ENCODE measurements around the gene DPRX.

Gene DPRX, protein sequence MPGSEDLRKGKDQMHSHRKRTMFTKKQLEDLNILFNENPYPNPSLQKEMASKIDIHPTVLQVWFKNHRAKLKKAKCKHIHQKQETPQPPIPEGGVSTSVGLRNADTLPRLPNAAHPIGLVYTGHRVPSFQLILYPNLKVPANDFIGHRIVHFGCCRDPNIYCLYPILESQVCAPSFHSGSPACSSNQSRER

GRCh38 chr19:53631949-53632407 lies at the start of gene DPRX:
TSS of gene DPRX (plus strand) at chr19:53631999. CDS start at chr19:53632107, 108 bp downstream.
- no peak for DNase-seq (ENCODE audit: low read depth)

GRCh38 chr19:53583181-53583580 lies 48.6 kb upstream of the DPRX start:
- DNase-seq (ENCODE audit: low read depth): no peak

DNA sequence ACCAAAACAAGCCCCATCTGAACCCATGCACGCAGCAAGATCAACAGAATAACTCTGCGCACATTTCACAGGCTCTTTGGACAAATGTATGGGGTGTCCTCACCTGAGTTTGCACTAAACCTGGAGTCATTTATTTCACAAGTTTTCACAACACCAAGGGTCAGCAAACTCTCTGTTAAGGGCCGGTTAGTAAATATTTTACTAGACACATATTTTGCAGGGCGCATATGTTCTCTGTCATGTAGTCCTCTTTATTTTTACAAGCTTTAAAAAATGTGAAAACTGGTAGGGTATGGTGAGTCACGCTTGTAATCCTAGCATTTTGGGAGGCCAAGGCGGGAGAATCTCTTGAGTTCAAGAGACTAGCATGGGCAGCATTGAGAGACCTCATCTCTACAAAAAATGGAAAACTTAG lies 45.5 kb upstream of the DPRX start:
- DNase-seq (ENCODE audit: low read depth): no peak

GRCh38 chr19:53594811-53595509 lies 36.8 kb upstream of the DPRX start:
- DNase-seq (ENCODE audit: low read depth): no peak

DNA sequence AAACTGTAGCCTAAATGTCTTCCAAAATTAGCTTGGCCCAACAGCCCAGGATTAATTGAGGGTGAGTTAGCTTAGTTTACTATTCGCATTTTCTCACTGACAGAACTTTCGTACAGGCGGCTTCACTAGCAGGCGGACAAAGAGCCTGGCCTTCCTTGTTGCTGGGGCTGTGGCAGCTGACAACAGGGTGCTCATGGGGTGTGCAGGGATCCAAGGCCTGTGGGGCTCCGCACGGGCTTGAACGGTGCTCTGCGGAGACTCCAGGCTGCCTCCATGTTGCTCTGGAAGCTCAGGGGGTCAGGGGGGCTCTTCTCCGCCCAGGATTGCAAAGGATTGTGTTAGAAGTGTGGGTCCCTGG lies 36.3 kb upstream of the DPRX start:
- DNase-seq (ENCODE audit: low read depth): no peak

DNA sequence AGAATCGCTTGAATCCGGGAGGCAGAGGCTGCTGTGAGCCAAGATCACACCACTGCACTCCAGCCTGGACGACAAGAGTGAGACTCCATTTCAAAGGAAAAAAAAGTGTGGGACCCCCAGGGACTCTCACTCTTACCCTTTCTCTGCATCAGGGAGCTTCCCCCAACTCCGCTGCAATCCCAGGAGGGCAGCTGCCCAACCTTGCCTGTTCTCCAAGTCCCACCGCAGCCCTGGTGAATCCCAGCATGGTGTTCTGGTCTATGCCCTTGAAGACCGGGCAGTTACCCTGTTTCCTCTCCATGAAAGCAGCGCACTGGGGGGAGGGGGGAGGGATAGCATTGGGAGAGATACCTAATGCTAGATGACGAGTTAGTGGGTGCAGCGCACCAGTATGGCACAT lies 35.7 kb upstream of the DPRX start:
- DNase-seq (ENCODE audit: low read depth): no peak

GRCh38 chr19:53597023-53597422 lies 34.8 kb upstream of the DPRX start:
- no peak for DNase-seq (ENCODE audit: low read depth)

GRCh38 chr19:53598361-53598760 lies 33.4 kb upstream of the DPRX start:
- no peak for DNase-seq (ENCODE audit: low read depth)

GRCh38 chr19:53600217-53600616 lies 31.6 kb upstream of the DPRX start:
- DNase-seq (ENCODE audit: low read depth): no peak

GRCh38 chr19:53606031-53606430 lies 25.8 kb upstream of the DPRX start:
- no peak for DNase-seq (ENCODE audit: low read depth)

DNA sequence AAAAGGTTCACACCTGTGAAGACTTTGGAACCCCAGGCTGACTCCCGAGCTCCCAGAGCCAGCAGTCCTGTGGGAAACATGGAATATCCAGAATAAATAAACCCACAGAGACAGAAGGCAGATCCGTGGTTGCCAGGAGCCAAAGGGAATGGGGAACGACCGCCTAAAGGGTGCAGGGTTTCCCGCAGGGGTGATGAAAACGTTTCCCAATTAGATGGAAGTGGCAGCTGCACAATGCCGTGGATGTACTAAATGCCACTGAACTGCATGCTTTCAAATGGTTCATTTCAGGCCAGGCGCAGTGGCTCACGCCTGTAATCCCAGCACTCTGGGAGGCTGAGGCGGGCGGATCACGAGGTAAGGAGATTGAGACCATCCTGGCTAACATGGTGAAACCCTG lies 23.4 kb upstream of the DPRX start:
- no peak for DNase-seq (ENCODE audit: low read depth)

DNA sequence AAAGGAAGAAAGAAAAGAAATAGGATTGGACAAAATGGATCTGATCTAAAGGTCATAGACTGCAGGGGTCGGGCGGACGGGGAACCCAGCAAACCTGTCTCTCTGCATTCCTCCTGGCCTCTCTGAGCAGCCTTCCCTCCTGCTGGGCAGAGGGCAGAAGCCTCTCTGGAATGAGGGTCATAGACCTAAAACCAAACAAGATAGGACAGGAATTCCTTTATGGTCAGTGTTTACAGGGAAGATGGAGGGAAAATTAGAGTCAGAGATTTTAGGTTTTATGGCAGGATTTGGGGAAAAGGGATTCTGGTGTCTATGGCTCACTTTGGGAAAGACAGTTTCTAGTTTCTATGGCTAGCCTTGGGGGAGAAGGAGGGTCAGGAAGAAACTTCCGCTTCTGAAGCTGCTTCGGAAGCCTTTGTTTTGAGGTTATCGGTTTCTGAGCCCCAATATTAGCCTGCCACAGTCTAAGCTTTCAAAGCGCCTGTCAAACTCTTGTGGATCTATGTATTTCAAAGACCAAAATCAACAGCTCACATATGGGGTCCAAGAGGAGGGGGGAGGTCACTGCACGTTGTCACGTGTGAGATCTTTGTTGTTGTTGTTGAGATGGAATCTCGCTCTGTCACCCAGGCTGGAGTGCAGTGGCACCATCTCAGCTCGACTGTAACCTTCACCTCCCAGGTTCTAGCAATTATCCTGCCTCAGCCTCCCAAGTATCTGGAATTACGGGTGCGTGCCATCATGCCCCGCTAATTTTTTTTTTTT lies 18.9 kb upstream of the DPRX start:
- no peak for DNase-seq (ENCODE audit: low read depth)

DNA sequence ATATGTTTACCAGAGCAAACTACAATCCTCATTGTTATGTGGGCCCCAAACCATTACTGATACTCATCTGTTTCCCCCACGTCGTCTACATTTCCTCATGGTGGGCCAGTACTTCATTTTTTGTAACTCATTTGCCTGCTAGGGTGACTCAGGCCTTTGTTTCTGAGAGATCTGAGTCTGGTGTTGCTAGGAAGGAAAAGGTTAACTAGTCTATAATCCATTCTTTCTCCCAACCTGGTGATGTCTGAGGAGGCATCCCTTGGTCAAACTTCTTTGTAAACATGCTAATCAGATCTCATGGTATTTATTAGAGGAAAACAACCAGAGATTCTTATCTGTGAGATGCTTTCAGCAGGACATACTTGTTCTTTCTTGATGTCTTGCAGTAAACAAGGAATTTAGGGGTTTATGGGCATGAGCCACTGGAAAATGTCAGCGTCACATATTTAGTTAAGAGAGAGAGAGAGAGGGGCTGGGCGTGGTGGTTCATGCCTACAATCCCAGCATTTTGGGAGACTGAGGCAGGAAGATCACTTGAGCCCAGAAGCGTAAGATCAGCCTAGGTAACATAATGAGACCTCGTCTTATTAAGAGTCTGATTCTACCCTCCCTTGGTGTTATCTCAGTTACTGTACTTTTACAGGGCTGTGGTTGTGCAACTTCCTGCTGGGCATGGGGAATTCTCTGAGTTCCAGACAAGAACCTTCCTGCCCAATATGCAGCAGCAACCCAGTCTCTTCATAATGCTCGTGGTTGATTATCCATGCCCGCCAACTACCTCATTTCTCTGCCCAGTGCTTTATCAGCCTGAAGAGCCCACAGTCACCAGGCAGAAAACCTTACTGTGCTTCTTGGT lies 9.7 kb upstream of the DPRX start:
- DNase-seq (ENCODE audit: low read depth): no peak

DNA sequence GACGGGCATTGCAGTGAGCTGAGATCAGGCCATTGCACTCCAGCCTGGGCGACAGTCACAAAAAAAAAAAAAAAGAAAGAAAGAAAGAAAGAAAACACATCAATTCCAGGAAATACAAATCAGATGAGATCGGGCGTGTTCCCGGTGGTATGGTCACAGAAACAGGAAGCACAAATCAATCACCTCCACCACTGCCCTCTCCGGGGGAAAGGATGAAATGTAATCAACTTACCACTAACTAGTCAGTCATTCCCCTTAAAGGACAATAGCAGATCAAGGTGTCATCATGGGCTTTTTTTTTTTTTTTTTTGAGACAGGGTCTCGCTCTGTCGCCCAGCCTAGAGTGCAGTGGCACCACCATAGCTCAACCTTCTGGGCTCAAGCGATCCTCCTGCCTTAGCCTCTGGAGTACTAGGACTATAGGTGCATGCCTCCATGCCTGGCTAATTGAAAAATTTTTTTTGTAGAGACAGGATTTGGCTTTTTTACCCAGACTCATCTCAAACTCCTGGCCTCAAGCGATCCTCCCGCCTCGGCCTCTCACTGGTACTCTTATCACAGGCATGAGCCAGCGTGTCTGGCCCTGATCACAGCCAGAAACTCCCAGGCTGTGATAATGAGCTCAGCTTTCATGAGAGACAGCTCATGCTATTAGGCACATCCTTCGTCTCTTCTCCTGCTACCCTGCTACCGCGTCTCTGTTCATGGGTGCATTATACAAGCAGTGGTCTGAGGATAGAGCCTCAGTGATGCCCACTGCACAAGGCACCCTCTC lies 6.8 kb upstream of the DPRX start:
- DNase-seq (ENCODE audit: low read depth): no peak

DNA sequence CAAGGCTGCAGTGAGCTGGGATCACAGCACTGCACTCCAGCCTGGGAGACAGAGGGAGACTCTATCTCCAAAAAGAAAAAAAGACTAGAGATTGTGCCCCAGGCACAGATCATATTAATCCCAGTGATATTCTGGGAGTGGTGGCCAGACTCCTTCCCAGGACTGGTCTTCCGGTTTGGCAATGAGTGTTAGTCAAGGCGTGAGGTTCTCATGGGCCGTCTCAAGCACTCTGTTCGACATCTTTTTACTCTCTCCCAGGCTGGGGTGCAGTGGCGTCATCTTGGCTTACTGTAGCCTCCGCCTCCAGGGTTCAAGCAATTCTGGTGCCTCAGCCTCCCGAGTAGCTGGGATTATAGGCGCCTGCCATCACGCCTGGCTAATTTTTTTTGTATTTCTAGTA lies 5.3 kb upstream of the DPRX start:
- DNase-seq (ENCODE audit: low read depth): no peak

DNA sequence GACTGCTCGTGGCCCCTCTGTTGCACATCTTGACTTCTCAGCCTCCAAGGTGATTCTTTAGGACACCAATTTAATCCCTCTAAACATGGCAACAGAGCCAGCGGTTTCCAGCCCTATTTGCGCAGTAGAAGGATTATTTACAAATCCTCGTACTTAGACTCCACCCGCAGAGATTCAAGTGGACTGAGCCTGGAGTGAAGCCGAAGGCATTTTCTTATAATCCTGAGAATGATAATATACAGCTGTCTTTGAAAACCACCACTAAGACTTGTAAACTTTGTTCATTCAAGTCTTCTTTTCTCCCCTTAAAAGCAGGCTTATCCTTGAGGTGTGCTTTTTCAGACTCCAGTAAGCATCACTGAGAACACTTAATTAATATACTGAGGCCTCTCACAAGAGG lies 4.8 kb upstream of the DPRX start:
- no peak for DNase-seq (ENCODE audit: low read depth)

DNA sequence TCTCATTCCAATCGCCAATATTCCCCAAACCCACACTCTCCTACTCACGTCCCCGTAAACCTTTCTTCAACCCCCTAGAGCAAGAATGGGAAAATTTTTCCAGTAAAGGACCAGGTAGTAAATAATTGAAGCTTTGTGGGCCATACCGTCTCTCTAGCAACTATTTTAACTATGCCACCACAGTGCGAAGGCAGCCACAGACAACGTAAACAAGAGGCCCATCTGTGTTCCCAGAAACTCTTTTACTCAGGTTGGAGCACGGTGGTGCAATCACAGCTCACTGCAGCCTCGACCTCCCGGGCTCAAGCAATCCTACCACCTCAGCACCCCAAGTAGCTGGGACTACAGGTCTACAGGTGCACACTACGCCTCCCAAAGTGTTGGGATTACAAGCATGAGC lies 3.0 kb downstream of the DPRX start:
- DNase-seq (ENCODE audit: low read depth): no peak

DNA sequence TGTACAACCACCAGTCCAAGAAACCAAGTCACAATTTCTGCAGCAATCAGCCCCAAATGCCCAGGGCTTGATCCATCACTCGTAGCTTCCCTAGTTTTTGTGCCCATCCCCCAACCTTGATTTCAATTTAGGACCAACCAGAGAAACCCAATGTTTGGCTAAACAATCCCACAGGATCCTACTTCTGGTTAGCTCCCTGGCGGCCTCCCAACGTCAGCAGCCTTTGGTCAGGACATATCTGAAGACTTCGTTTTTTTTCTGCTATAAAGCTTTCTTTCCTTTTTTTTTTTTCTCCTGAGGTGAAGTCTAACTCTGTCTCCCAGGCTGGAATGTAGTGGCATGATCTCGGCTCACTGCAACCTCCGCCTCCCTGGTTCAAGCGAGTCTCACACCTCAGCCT lies 7.7 kb downstream of the DPRX start:
- DNase-seq (ENCODE audit: low read depth): no peak

GRCh38 chr19:53642381-53643099 lies 10.7 kb downstream of the DPRX start:
- DNase-seq (ENCODE audit: low read depth): no peak

DNA sequence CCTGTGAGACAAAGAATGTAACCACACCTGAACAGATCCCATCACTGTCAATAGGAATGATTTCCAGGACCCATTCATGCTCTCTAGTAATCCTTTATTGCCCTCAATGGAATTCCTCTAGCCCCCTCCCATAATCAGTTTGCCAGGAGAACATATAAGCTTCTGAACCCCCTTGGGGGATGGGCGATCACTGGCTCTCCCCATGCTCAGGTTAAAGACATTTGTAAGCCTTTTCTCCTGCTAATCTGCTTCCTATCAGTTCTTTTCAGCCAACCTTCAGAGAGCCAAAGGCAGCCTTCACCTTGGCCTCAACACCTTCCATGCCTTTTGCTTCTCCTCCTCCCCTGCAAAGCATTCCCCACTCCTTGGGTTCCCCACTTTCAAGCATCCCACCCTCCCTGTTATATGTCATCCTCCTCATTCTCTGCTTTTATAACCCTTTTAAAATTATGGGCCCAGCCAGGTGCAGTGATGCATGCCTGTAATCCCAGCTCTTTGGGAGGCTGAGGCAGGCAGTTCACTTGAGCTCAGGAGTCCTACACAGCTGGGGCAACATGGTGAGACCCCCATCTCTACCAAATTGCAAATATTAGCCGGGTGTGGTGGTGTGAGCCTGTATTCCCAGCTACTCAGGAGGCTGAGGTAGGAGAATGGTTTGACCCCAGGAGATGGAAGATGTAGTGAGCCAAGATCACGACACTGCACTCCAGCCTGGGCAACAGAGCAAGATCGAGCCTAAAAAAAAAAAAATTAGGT lies 12.4 kb downstream of the DPRX start:
- DNase-seq (ENCODE audit: low read depth): no peak

Measured in activated T-cell treated with anti-CD3 and anti-CD28 coated beads for 1 hour (primary cell).